H9 (cell line): ENCODE data around the gene MLPH. TPM values are rescaled to one million over a fixed set of nuclear protein-coding genes. Genes with fewer than 3 reads are reported as not detected.

Source experiments
- DNase-seq: peaks from one replicate; pipeline ENCODE4 v3.0.0-alpha.2; 2017
- H2AFZ ChIP-seq: one replicate; pipeline ENCODE4 v1.6.1; 2013; ENCODE audit warnings: mild to moderate bottlenecking, low read length, control low read depth, moderate library complexity
- H2AK5ac ChIP-seq: 2 replicates; pipeline ENCODE4 v1.6.1; 2013; ENCODE audit warnings: low read length, control low read depth, mixed read lengths; ENCODE audit not compliant: insufficient read length
- H2BK120ac ChIP-seq: one replicate; pipeline ENCODE4 v1.6.1; 2013; ENCODE audit warnings: low read depth, mild to moderate bottlenecking, low read length, control low read depth, inconsistent platforms; ENCODE audit not compliant: poor library complexity, severe bottlenecking
- H2BK12ac ChIP-seq: 2 replicates; pipeline ENCODE4 v1.6.1; 2013; ENCODE audit warnings: low read length, control low read depth, mixed read lengths, low read depth; ENCODE audit not compliant: insufficient read length
- H2BK15ac ChIP-seq: 2 replicates; pipeline ENCODE4 v1.6.1; 2013; ENCODE audit warnings: low read depth, low read length, control low read depth
- H2BK20ac ChIP-seq: one replicate; pipeline ENCODE4 v1.6.1; 2013; ENCODE audit warnings: low read depth, mild to moderate bottlenecking, low read length, control low read depth, inconsistent platforms; ENCODE audit not compliant: poor library complexity, severe bottlenecking
- H2BK5ac ChIP-seq: 2 replicates; pipeline ENCODE4 v1.6.1; 2013; ENCODE audit warnings: low read length, control low read depth, mixed read lengths; ENCODE audit not compliant: insufficient read length
- H3K14ac ChIP-seq: 2 replicates; pipeline ENCODE4 v1.6.1; 2013; ENCODE audit warnings: low read length, control low read depth; ENCODE audit not compliant: insufficient read depth
- H3K18ac ChIP-seq: 2 replicates; pipeline ENCODE4 v1.6.1; 2013; ENCODE audit warnings: low read depth, mild to moderate bottlenecking, mixed read lengths, low read length, control low read depth; ENCODE audit not compliant: insufficient read length
- H3K23ac ChIP-seq: 2 replicates; pipeline ENCODE4 v1.6.1; 2013; ENCODE audit warnings: low read length, control low read depth, mixed read lengths, low read depth; ENCODE audit not compliant: insufficient read length
- H3K23me2 ChIP-seq: 2 replicates; pipeline ENCODE4 v1.6.1; 2013; ENCODE audit warnings: low read depth, mild to moderate bottlenecking, mixed read lengths, low read length, control low read depth; ENCODE audit not compliant: insufficient read length, poor library complexity, severe bottlenecking
- H3K27ac ChIP-seq: 2 replicates; pipeline ENCODE4 v1.5.1; 2013; ENCODE audit warnings: low read length, control low read depth, mixed read lengths, low read depth; ENCODE audit not compliant: insufficient read length
- H3K27me3 ChIP-seq: 2 replicates; pipeline ENCODE4 v1.6.1; 2013; ENCODE audit warnings: low read length, control low read depth, inconsistent platforms; ENCODE audit not compliant: insufficient read depth
- H3K4ac ChIP-seq: 2 replicates; pipeline ENCODE4 v1.6.1; 2013; ENCODE audit warnings: low read depth, mild to moderate bottlenecking, control low read depth, inconsistent platforms, low read length, moderate library complexity
- H3K4me1 ChIP-seq: 2 replicates; pipeline ENCODE4 v1.6.1; 2013; ENCODE audit warnings: low read length, control low read depth, inconsistent platforms; ENCODE audit not compliant: insufficient read depth
- H3K4me2 ChIP-seq: 2 replicates; pipeline ENCODE4 v1.6.1; 2013; ENCODE audit warnings: low read length, control low read depth, mixed read lengths; ENCODE audit not compliant: insufficient read length, insufficient read depth
- H3K56ac ChIP-seq: 2 replicates; pipeline ENCODE4 v1.6.1; 2013; ENCODE audit warnings: low read depth, mild to moderate bottlenecking, mixed read lengths, low read length, control low read depth; ENCODE audit not compliant: insufficient read length
- H3K79me1 ChIP-seq: 2 replicates; pipeline ENCODE4 v1.6.1; 2013; ENCODE audit warnings: low read depth, mild to moderate bottlenecking, moderate library complexity, low read length, control low read depth, inconsistent platforms; ENCODE audit not compliant: insufficient read depth, poor library complexity, severe bottlenecking
- H3K79me2 ChIP-seq: 2 replicates; pipeline ENCODE4 v1.6.1; 2013; ENCODE audit warnings: low read length, control low read depth, inconsistent platforms; ENCODE audit not compliant: insufficient read depth
- H3K9ac ChIP-seq: 2 replicates; pipeline ENCODE4 v1.6.1; 2013; ENCODE audit warnings: low read length, control low read depth, mixed read lengths; ENCODE audit not compliant: insufficient read length; ENCODE audit errors: extremely low read depth
- H3K9me3 ChIP-seq: one replicate; pipeline ENCODE4 v1.6.1; 2013; ENCODE audit warnings: low read depth, low read length, inconsistent platforms; ENCODE audit not compliant: control insufficient read depth
- H3T11ph ChIP-seq: one replicate; pipeline ENCODE4 v1.6.1; 2013; ENCODE audit warnings: mild to moderate bottlenecking, low read length, control low read depth, inconsistent platforms
- H4K20me1 ChIP-seq: one replicate; pipeline ENCODE4 v1.6.1; 2013; ENCODE audit not compliant: control insufficient read depth, insufficient read length, insufficient read depth
- H4K5ac ChIP-seq: 2 replicates; pipeline ENCODE4 v1.6.1; 2013; ENCODE audit warnings: low read depth, mild to moderate bottlenecking, mixed read lengths, low read length, control low read depth; ENCODE audit not compliant: insufficient read length
- H4K8ac ChIP-seq: replicated peaks from 2 replicates; pipeline ENCODE4 v1.6.1; 2013; ENCODE audit warnings: low read length, control low read depth, mixed read lengths, low read depth; ENCODE audit not compliant: insufficient read length
- H4K91ac ChIP-seq: 2 replicates; pipeline ENCODE4 v1.6.1; 2013; ENCODE audit warnings: low read depth, mild to moderate bottlenecking, moderate library complexity, mixed read lengths, low read length, control low read depth; ENCODE audit not compliant: insufficient read length
- H3K27ac Mint-ChIP-seq, 3 experiments: 2 replicates in 2 of 3; 3 replicates in 1 of 3; pipeline ENCODE4 v1.8.0; 2020 to 2021; ENCODE audit warnings: mixed read lengths in 3 of 3, mild to moderate bottlenecking in 1 of 3, moderate library complexity in 1 of 3
- H3K27me3 Mint-ChIP-seq: 2 replicates; pipeline ENCODE4 v1.8.0; 2021; ENCODE audit warnings: low read depth, mild to moderate bottlenecking, moderate library complexity, mixed read lengths
- H3K36me3 Mint-ChIP-seq, 3 experiments: 2 replicates in 2 of 3; 3 replicates in 1 of 3; pipeline ENCODE4 v1.8.0; 2020 to 2021; ENCODE audit warnings: low read depth in 3 of 3, mixed read lengths in 3 of 3; ENCODE audit not compliant: insufficient read depth in 1 of 3
- H3K4me1 Mint-ChIP-seq, 2 experiments: 2 replicates each; pipeline ENCODE4 v1.8.0; 2020; ENCODE audit warnings: mixed read lengths in 2 of 2
- H3K4me3 Mint-ChIP-seq, 2 experiments: 2 replicates in 1 of 2; 3 replicates in 1 of 2; pipeline ENCODE4 v1.8.0; 2020 to 2021; ENCODE audit warnings: mild to moderate bottlenecking in 2 of 2, mixed read lengths in 2 of 2, moderate library complexity in 1 of 2
- H3K9me3 Mint-ChIP-seq, 2 experiments: 2 replicates in 1 of 2; 3 replicates in 1 of 2; pipeline ENCODE4 v1.8.0; 2020; ENCODE audit warnings: mild to moderate bottlenecking in 2 of 2, mixed read lengths in 2 of 2, moderate library complexity in 1 of 2
- WGBS: extraction: QIAGEN DNeasy Blood & Tissue Kit; methylation state at CpG from one replicate; pipeline ENCODE4 v1.1.7; 2013; ENCODE audit warnings: missing lambda C conversion rate, low lambda C conversion rate, mixed read lengths; ENCODE audit not compliant: insufficient read length; ENCODE audit errors: extremely low coverage; 5-methylcytosine and 5-hydroxymethylcytosine counted together
- total RNA-seq: library from RNA; stranded (reverse); gene quantifications from 2 replicates; pipeline ENCODE4 v1.2.1, GENCODE V29; 2021
- TF ChIP-seq, protein P1 (sequence below): fragments of 200-600 bp; sonication (generic); conservative IDR thresholded peaks from 3 replicates; pipeline ENCODE4 v1.8.0; 2021; ENCODE audit warnings: antibody characterized with exemption, mild to moderate bottlenecking

The MLPH gene
- total RNA-seq, 1 experiment from 2014 or later: 3.4 TPM

DNA sequence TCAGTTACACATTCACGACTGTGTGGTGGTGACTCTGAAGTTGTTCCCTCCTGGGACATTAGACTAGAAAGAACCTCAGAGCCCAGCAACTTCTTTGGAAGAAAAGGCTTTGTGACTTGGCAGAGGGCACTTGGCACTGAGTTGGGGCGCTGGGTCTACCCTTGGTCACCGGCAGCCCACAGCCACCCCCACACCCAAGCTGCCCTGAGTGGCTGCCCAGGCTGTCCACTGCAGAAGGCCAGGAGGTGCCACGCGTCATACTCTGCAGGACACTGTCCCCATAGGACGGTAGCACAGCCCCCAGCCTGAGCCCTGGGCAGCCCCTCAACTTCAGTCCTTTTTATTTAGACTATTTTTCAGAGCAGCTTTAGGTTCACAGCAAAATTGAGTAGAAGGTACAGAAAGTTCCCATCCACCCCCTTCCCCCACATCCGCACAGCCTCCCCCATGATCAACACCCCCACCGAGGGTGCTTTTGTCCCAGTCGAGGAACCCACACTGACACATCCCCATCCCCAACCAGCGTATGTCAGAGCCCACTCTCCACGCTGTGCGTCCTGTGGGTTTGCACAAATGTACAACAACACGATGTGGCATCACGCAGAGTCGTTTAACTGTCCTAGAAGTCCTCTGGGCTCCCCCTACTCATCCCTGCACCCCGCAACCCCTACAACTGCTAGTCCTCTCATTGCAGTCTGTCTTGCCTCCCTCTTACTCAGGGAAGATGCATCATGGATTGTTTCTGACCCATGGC lies 80.4 kb downstream of the MLPH start:
- no peaks in the 10 kb centered on the region for H3K36me3 Mint-ChIP-seq
- Histone ChIP-seq H3K23me2 (no peaks in the 10 kb centered on the region), H2BK120ac (no peak overlapping the region), H4K5ac (no peak overlapping the region), H3K79me2 (no peaks in the 10 kb centered on the region), H3K4me2 (no peak overlapping the region), H3K79me1 (no peaks in the 10 kb centered on the region), H4K91ac (no peak overlapping the region), H3K27ac (no peak overlapping the region), H3K18ac (no peak overlapping the region), H2BK20ac (no peak overlapping the region), H4K8ac (no peak overlapping the region), H3T11ph (no peak overlapping the region), H4K20me1 (no peaks in the 10 kb centered on the region), H2AFZ (no peak overlapping the region), H3K9me3 (no peaks in the 10 kb centered on the region), H3K4ac (no peak overlapping the region), H3K56ac (no peak overlapping the region), H2AK5ac (no peak overlapping the region), H3K14ac (no peak overlapping the region), H3K9ac (no peak overlapping the region), H2BK12ac (no peak overlapping the region), H3K23ac (no peak overlapping the region), H3K27me3 (no peaks in the 10 kb centered on the region), H3K4me1 (0 out of 2 replicates have a peak, but pooled peaks cover 1% of the 10 kb centered on the region), H2BK5ac (no peak overlapping the region), H2BK15ac (no peak overlapping the region)
- no peak overlapping the region for H3K27ac Mint-ChIP-seq
- peaks cover 9 to 11% of the 10 kb centered on the region in 2 experiments for H3K4me1 Mint-ChIP-seq
- H3K9me3 Mint-ChIP-seq: no peaks in the 10 kb centered on the region
- WGBS: no CpG with 5 or more reads among the region's 16 CpGs
- H3K4me3 Mint-ChIP-seq: no peak overlapping the region
- TF ChIP-seq, protein P1, sequence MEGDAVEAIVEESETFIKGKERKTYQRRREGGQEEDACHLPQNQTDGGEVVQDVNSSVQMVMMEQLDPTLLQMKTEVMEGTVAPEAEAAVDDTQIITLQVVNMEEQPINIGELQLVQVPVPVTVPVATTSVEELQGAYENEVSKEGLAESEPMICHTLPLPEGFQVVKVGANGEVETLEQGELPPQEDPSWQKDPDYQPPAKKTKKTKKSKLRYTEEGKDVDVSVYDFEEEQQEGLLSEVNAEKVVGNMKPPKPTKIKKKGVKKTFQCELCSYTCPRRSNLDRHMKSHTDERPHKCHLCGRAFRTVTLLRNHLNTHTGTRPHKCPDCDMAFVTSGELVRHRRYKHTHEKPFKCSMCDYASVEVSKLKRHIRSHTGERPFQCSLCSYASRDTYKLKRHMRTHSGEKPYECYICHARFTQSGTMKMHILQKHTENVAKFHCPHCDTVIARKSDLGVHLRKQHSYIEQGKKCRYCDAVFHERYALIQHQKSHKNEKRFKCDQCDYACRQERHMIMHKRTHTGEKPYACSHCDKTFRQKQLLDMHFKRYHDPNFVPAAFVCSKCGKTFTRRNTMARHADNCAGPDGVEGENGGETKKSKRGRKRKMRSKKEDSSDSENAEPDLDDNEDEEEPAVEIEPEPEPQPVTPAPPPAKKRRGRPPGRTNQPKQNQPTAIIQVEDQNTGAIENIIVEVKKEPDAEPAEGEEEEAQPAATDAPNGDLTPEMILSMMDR: no peak
- peaks cover 2% of the 10 kb centered on the region for H3K27me3 Mint-ChIP-seq
- no peak for DNase-seq
